ENCODE results near the gene MTX2.

Gene MTX2

DNA sequence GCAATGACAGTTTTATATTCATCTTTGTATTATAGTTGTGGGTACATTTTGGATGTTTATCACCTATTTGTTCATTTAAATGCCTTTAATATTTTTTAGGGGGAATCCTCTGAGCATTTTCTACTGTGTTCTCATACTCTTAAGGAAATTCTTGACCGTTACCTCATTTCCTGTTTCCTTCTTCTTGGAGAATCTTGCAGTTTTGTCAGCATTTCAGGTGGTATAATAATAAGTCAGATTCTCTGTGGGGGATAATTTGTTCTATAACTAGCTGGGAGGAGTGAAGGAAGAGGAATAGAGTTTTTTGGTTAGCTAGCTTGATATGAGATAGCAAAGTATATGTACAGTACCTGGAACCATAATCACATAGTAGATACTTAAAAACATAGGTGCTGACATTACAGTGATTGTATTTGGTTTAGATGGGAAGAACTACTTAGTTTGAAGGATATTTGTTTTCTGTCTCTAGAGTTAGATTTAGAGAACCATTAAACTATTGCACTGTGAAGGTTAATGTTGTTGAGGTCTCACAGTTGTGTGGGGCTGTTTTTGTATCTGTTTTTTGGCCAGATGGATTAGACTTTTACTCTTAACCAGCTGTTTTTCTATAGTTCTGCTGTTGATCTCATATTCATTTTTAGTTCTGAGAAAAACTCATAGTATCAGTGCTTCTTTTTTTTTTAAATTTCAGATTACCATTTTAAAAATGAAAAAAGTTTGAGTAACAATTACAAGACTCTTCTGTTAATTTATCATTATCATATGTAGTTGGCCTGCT lies 14.2 kb downstream of the MTX2 start:
- no peak overlapping the region for H3K4me3 ChIP-seq (replicated peaks in 1 of 2; ENCODE audit: low read depth in 2 of 2, low read length in 2 of 2)
- TF ChIP-seq, protein P1, sequence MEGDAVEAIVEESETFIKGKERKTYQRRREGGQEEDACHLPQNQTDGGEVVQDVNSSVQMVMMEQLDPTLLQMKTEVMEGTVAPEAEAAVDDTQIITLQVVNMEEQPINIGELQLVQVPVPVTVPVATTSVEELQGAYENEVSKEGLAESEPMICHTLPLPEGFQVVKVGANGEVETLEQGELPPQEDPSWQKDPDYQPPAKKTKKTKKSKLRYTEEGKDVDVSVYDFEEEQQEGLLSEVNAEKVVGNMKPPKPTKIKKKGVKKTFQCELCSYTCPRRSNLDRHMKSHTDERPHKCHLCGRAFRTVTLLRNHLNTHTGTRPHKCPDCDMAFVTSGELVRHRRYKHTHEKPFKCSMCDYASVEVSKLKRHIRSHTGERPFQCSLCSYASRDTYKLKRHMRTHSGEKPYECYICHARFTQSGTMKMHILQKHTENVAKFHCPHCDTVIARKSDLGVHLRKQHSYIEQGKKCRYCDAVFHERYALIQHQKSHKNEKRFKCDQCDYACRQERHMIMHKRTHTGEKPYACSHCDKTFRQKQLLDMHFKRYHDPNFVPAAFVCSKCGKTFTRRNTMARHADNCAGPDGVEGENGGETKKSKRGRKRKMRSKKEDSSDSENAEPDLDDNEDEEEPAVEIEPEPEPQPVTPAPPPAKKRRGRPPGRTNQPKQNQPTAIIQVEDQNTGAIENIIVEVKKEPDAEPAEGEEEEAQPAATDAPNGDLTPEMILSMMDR (IDR thresholded peaks at IDR 0.05; ENCODE audit: low read depth, low read length), result no peak
- DNase-seq (ENCODE audit: low read depth in 2 of 2), result peak; percentile 22 to 78

DNA sequence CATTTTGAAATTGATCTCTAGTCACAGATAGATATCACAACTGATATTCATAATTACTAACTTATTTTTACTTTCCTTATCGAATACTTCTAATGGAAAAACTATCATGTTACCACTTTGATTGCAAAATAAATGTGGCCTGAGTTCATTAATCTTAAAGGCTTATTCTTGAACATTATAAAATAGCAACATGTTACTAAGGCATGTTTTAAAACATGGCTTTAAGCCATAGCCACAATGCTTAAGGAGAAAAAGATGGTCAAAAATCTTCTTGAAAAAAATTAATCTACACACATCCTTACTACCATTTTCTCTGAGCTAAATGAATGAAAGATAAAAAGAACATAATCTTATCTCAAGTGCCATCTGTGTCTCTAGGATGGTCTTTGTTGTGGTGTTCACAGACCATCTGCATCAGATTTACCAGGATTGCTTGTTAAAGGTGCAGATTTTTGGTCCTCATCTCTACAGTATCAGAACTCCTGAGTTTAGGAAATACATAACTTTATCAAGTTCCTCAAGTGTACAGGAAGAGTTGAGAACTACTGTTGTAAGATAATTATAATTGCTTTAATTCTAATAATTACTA lies 15.3 kb downstream of the MTX2 start:
- no peak overlapping the region for H3K4me3 ChIP-seq (replicated peaks in 1 of 2; ENCODE audit: low read depth in 2 of 2, low read length in 2 of 2)
- peak in 1 of 2 donors; percentile 5 for DNase-seq (ENCODE audit: low read depth in 2 of 2)
- TF ChIP-seq, protein P1 (IDR thresholded peaks at IDR 0.05; ENCODE audit: low read depth, low read length), result no peak

DNA sequence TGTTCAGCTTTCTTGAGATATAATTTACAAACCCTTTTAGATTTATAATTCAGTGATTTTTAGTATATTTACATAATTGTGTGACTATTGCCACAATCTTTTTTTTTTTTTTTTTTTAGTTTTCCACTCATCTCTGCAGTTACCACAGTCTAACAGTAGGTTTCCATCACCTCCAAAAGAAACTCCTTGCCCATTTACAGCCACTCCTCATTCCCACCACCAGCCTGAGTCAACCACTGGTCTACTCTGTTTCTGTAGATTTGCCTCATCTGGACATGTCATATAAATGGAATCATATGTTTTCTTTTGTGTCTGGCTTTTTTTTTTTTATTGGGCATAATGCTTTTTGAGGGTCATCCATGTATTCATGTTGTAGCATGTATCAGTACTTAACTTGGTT lies 16.1 kb downstream of the MTX2 start:
- DNase-seq (ENCODE audit: low read depth in 2 of 2), result peak in 1 of 2 donors; percentile 65
- TF ChIP-seq, protein P1 (IDR thresholded peaks at IDR 0.05; ENCODE audit: low read depth, low read length), result no peak
- H3K4me3 ChIP-seq (replicated peaks in 1 of 2; ENCODE audit: low read depth in 2 of 2, low read length in 2 of 2), result no peak overlapping the region

DNA sequence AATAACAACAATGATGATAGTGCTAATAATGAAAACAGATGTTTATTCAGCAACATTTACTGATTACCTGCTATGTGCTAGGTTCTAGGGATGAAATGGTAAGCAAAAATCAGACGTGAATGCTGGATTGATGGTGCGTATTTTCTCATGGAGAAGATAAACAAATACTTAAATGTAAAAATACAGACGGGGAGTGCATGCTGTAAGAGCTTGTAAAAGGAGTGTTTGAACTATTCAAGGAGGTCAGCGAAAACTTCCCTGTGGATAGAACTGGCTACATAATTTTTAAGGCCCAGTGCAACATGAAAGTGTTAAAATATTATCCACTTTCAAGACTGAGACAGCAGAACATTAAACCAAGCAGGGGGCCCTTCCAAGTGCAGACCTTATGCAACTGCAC lies 22.1 kb downstream of the MTX2 start:
- no peak for DNase-seq (ENCODE audit: low read depth in 2 of 2)
- TF ChIP-seq, protein P1 (IDR thresholded peaks at IDR 0.05; ENCODE audit: low read depth, low read length), result no peak
- no peak overlapping the region for H3K4me3 ChIP-seq (replicated peaks in 1 of 2; ENCODE audit: low read depth in 2 of 2, low read length in 2 of 2)

DNA sequence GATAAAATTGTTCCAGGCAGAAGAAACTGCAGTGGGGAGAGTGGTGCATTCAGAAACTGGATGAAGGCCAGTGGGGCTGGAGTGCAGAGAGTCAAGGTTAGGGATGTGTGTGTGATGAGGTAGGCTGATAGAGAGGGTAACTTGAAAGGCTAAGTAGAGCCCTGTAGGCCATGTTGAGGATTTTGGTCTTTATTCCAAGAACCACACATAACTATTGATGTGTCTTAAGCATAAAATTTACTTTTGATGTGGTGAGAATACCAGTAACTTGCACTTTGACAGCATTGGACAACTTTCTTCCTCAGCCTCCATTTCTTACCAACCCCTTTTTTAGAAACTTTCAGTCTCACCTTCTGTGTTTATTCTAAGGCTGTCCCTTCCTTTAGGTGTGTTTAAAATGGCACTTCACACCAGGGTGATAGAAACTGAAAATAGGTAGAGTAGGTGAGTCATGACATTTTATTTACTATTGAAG lies 22.6 kb downstream of the MTX2 start:
- no peak for DNase-seq (ENCODE audit: low read depth in 2 of 2)
- TF ChIP-seq, protein P1 (IDR thresholded peaks at IDR 0.05; ENCODE audit: low read depth, low read length), result no peak

DNA sequence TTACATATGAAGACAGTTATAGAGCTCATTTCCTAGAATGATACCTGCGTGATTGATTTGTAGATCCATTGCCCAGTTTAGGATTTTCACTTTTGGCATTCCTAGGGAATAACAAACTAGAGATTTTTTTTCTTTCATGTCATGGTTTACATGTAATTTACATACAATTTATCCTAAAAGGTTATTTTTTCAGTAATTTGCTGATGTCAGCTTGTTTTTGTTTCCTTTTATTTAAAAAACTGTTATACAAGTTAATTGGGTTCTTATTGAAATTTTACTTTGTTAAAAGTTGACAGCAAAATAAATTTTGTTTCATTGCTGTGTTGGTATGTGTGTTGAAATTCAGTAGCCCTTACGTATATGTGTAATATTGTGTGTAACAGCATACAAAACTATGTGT lies 23.4 kb downstream of the MTX2 start:
- no peak for DNase-seq (ENCODE audit: low read depth in 2 of 2)
- H3K4me3 ChIP-seq (replicated peaks in 1 of 2; ENCODE audit: low read depth in 2 of 2, low read length in 2 of 2), result no peak overlapping the region
- TF ChIP-seq, protein P1 (IDR thresholded peaks at IDR 0.05; ENCODE audit: low read depth, low read length), result no peak

More for the DNA sequence above, 22.6 kb downstream of the MTX2 start:
- H3K4me3 ChIP-seq (replicated peaks in 1 of 2; ENCODE audit: low read depth in 2 of 2, low read length in 2 of 2), result no peak overlapping the region

All from cardiac fibroblast (primary cell).